GM12891 (cell line): ENCODE results near the gene PRKCE.

Source experiments
- DNase-seq: peaks from one replicate; pipeline ENCODE4 v3.0.0; 2011; ENCODE audit warnings: low spot score; ENCODE audit not compliant: insufficient read length
- FAIRE-seq: peaks from 2 replicates; lab custom pipeline; 2011; peaks lifted over from hg19 to GRCh38; lab: Jason Lieb, UNC
- PAX5 ChIP-seq: IDR thresholded peaks from 2 replicates; pipeline ENCODE4 v1.6.1; 2011; ENCODE audit warnings: low read length, moderate library complexity, mild to moderate bottlenecking; ENCODE audit not compliant: insufficient read depth, severe bottlenecking
- POLR2A ChIP-seq: IDR thresholded peaks from 2 replicates; pipeline ENCODE4 v1.6.1; 2011; ENCODE audit warnings: low read depth, low read length, control low read depth
- POLR2AphosphoS5 ChIP-seq: IDR thresholded peaks from 2 replicates; pipeline ENCODE4 v1.6.1; 2011; ENCODE audit warnings: low read depth, low read length, control low read depth
- POU2F2 ChIP-seq: IDR thresholded peaks from 2 replicates; pipeline ENCODE4 v1.6.1; 2011; ENCODE audit warnings: low read depth, mild to moderate bottlenecking, control low read depth, low read length, moderate library complexity
- SPI1 ChIP-seq: IDR thresholded peaks from 2 replicates; pipeline ENCODE4 v1.6.1; 2011; ENCODE audit warnings: low read depth, low read length, control low read depth
- TAF1 ChIP-seq: IDR thresholded peaks from 2 replicates; pipeline ENCODE4 v1.6.1; 2011; ENCODE audit warnings: low read depth, low read length, control low read depth

PRKCE gene

GRCh38 chr2:46067501-46068305, 416.2 kb downstream of the PRKCE start:
- TF ChIP-seq SPI1 = no peak
- no peak for TF ChIP-seq PAX5
- no peak for TF ChIP-seq POU2F2
- TF ChIP-seq POLR2A = no peak
- no peak for TF ChIP-seq TAF1
- no peak for TF ChIP-seq POLR2AphosphoS5
- DNase-seq (no peak), FAIRE-seq (no peak)

GRCh38 chr2:46068636-46069035, 417.2 kb downstream of the PRKCE start:
- no peak for TF ChIP-seq POLR2AphosphoS5
- FAIRE-seq (no peak), DNase-seq (no peak)

DNA sequence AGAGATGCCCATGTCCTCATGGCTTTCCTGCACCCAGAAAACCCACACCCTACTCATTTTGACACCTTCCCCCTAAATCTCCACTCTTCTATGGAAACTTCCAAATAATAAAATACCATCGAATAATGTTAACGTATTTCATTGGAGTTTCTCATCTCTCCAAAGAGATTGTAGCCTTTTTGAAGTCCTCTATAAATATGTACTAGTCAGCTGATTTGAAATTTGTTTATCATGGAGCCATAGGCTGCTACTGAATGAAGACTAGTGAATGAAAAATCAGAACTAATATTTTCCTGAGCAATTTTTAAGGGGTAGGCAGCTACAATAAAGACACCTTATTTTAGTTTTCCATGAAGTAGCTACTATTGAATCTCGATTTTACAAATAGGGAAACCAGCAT, 419.6 kb downstream of the PRKCE start:
- FAIRE-seq (no peak), DNase-seq (no peak)
- TF ChIP-seq PAX5 (no peak), POLR2AphosphoS5 (no peak), TAF1 (no peak), POU2F2 (no peak), SPI1 (no peak), POLR2A (no peak)

DNA sequence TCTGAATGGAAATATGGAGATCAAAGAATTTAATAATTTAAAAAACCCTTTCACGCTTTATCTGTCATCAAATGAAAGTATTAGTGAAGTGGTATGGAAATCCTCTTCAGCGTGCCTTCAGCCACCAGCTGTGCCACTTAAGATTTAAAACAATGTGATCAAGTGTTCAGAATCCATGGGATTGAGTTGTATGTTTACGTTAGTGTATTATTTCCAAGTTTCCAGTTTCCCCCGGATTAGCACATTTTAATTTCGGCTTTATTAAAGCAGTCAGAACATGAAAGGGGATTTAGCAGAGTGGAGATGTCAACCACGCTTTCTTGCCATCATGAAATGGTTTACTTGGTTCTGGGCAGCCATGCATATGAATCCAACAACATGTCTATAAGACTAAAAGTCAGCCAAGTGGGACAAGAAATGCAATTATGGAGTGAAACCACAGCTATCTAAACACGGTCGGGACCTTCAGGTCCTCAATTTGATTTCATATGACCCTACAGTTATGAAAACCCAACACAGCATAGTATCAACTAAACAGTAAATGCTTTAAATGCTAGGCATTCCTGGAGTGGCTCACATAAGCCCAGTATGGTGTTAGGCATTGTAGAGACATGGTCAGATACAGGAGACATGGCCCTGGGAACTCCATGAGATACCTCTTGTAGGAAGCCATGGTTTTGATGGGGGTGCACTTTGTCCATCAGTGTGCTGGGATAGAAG, 420.8 kb downstream of the PRKCE start:
- TF ChIP-seq TAF1 (no peak), POU2F2 (no peak), POLR2A (no peak), PAX5 (no peak), SPI1 (no peak), POLR2AphosphoS5 (no peak)
- FAIRE-seq = no peak
- no peak for DNase-seq

DNA sequence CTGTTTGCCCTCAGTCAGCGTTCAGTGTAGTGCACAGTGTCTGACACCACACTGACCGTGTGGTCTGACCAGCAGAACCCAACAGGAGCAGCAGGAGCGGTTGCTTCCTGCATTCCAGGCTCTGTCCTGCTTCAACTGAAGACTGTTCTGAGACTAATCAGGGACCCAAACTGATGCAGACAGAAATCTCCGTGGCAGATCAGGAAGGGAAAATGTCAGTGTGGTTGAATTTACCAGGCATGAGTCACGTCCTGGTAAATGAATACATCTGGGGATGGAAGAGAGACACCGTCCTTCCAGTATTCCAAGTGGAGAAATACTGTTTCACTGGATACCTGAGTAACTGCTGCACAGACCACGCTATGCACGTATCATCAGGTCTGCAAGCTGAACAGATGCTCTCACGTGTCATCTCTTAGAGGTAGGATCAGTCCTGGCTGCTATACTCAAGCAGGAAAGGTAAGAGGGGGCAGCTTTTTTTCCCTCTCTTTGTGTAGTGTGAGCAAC, 422.1 kb downstream of the PRKCE start:
- FAIRE-seq = no peak
- no peak for DNase-seq
- TF ChIP-seq TAF1 (no peak), PAX5 (no peak), POLR2AphosphoS5 (no peak), SPI1 (no peak), POU2F2 (no peak), POLR2A (no peak)

DNA sequence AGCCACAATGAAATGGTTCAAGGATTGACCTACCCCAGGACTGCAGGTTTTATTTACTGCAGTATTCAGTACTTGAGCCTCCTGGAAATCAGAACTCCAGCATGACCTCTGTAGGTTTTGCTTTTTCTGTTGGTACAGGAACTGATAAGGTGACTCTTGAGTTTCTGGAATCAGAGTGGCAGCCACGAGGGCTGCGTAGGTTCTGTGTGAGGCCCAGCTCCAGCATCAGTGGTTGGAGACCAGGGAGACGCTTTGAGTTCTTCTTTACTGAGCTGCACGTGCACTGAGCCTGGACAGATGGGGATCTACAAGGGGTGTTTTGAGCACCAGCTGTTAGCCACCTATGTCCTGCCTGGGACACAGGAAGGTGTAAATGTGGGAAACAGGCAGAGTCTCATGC, 423.0 kb downstream of the PRKCE start:
- DNase-seq = no peak
- FAIRE-seq = no peak
- TF ChIP-seq SPI1 = no peak
- no peak for TF ChIP-seq POU2F2
- no peak for TF ChIP-seq PAX5
- no peak for TF ChIP-seq POLR2A
- TF ChIP-seq POLR2AphosphoS5 = no peak
- TF ChIP-seq TAF1 = no peak

DNA sequence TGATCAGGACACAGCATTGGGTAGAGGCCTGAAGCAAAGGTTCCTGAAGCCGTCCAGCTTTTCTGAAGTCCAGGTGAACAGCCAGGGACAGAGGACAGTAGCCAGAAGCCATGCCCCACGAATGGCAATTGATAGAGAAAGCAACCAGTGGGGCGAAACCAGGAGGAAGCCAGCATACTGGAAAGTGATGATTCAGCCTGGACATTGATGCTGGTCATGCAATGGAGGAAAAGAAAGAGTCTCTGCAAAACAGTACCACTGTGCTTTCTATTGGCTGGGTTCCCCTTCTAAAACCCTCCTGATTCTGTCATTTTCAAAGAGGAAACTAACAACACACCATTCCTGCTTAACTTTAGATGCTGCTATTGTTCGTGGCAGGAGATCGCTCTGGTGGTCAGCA, 424.4 kb downstream of the PRKCE start:
- TF ChIP-seq SPI1 (no peak), PAX5 (no peak), POU2F2 (no peak), POLR2AphosphoS5 (no peak), POLR2A (no peak), TAF1 (no peak)
- FAIRE-seq (no peak), DNase-seq (no peak)

GRCh38 chr2:46076251-46076650, 424.8 kb downstream of the PRKCE start:
- TF ChIP-seq TAF1 (no peak), SPI1 (no peak), POLR2A (no peak), POU2F2 (no peak), POLR2AphosphoS5 (no peak), PAX5 (no peak)

GRCh38 chr2:46076875-46077274, 425.4 kb downstream of the PRKCE start:
- FAIRE-seq = no peak
- DNase-seq = no peak
- no peak for TF ChIP-seq POLR2A
- TF ChIP-seq PAX5 = no peak
- TF ChIP-seq SPI1 = no peak
- TF ChIP-seq TAF1 = no peak
- no peak for TF ChIP-seq POU2F2
- TF ChIP-seq POLR2AphosphoS5 = no peak

More at GRCh38 chr2:46076251-46076650, 424.8 kb downstream of the PRKCE start:
- FAIRE-seq = no peak
- no peak for DNase-seq

DNA sequence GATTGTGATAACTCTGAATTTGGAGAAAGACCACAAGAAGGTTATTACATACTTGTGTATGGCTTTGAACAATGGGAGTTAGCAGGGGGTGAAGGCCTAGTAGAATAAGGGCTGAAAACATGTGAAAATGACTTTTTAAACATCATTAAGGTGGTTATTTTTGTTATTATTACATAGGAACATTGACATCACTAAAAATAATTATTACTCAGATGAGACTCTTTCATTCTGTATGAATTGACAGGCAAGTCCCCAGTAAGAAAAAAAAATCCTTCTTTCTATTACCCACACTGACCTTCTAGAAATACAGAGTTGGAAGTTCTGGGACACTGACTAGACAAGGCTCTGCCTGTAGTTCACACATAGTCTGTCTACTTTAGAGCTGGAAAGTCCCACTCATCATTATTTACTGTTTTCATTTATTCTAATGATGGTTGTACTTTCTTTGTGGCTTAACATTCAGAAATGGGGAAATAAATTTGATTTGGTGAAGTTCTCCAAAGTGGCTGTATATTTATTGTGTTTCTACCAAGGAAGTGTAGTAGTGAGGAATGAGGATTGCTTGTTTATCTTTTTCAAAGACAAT, 426.1 kb downstream of the PRKCE start:
- no peak for FAIRE-seq
- no peak for TF ChIP-seq SPI1
- no peak for TF ChIP-seq POLR2AphosphoS5
- no peak for TF ChIP-seq PAX5
- TF ChIP-seq TAF1 = no peak

More for the DNA sequence above, 426.1 kb downstream of the PRKCE start:
- DNase-seq = no peak
